Stromal cell of bone marrow (primary cell): Measurements from ENCODE around the gene RPL9.
"Not testable (repeated sequence)": the region's sequence is repeated elsewhere in the genome, so short reads cannot be mapped to it uniquely, and the experiment has no call there.

Experiments
- DNase-seq: peaks from one replicate; pipeline ENCODE4 v3.0.0-alpha.2; 2012; ENCODE audit warnings: low read depth

Gene RPL9

GRCh38 chr4:39466747-39467146, 8.0 kb upstream of the RPL9 start:
- DNase-seq, result no peak

GRCh38 chr4:39464886-39465501, 6.3 kb upstream of the RPL9 start:
- no peak for DNase-seq

GRCh38 chr4:39458161-39458504, 589 bp downstream of the RPL9 start:
- DNase-seq, result not testable (repeated sequence)

GRCh38 chr4:39456946-39457763, 1.6 kb downstream of the RPL9 start:
- no peak for DNase-seq

GRCh38 chr4:39455486-39455885, 3.2 kb downstream of the RPL9 start:
- DNase-seq, result no peak

GRCh38 chr4:39453738-39454137, 5.0 kb downstream of the RPL9 start:
- no peak for DNase-seq

GRCh38 chr4:39452860-39453587, 5.7 kb downstream of the RPL9 start:
- DNase-seq, result no peak

- no peak for DNase-seq
Measured at GRCh38 chr4:39452153-39452859, 6.4 kb downstream of the RPL9 start.

- DNase-seq, result no peak
Measured at GRCh38 chr4:39451423-39452023, 7.2 kb downstream of the RPL9 start.

- no peak for DNase-seq
Measured at GRCh38 chr4:39450618-39451017, 8.1 kb downstream of the RPL9 start.

- DNase-seq, result peak; percentile 14
Measured at GRCh38 chr4:39446842-39447573, 11.7 kb downstream of the RPL9 start.

- DNase-seq, result no peak
Measured at GRCh38 chr4:39446483-39446841, 12.3 kb downstream of the RPL9 start.

GRCh38 chr4:39442998-39443397, 15.7 kb downstream of the RPL9 start:
- DNase-seq, result no peak

- no peak for DNase-seq
Measured at GRCh38 chr4:39441593-39441992, 17.1 kb downstream of the RPL9 start.

- DNase-seq, result no peak
Measured at GRCh38 chr4:39435659-39436563, 22.8 kb downstream of the RPL9 start.

- DNase-seq, result no peak
Measured at GRCh38 chr4:39433878-39434492, 24.7 kb downstream of the RPL9 start.

GRCh38 chr4:39429476-39430334, 29.0 kb downstream of the RPL9 start:
- DNase-seq, result no peak

- DNase-seq, result no peak
Measured at GRCh38 chr4:39427520-39428114, 31.1 kb downstream of the RPL9 start.

GRCh38 chr4:39426728-39427127, 32.0 kb downstream of the RPL9 start:
- DNase-seq, result no peak
